WTC11 (cell line): Measurements from ENCODE around the gene HMMR. TPM values are rescaled to one million over a fixed set of nuclear protein-coding genes. Genes with fewer than 3 reads are reported as not detected.

Source experiments
- AFF4 ChIP-seq: sonication (generic); formaldehyde crosslinking; IDR thresholded peaks from 2 replicates; pipeline ENCODE4 v1.8.1; 2023; ENCODE audit warnings: mild to moderate bottlenecking, missing genetic modification reagents, borderline replicate concordance
- ATF6 ChIP-seq: sonication (generic); formaldehyde crosslinking; IDR thresholded peaks from 2 replicates; pipeline ENCODE4 v1.8.1; 2023; ENCODE audit warnings: mild to moderate bottlenecking, missing genetic modification reagents
- CDX4 ChIP-seq: fragments of 250-450 bp; sonication (Bioruptor Pico); IDR thresholded peaks from 2 replicates; pipeline ENCODE4 v1.9.0; 2021; ENCODE audit warnings: moderate library complexity, mild to moderate bottlenecking, inconsistent platforms, borderline replicate concordance
- E2F4 ChIP-seq: sonication (generic); formaldehyde crosslinking; IDR thresholded peaks from 2 replicates; pipeline ENCODE4 v1.8.1; 2022; ENCODE audit warnings: low read depth, mild to moderate bottlenecking, moderate library complexity, missing genetic modification reagents, borderline replicate concordance
- ELF4 ChIP-seq: sonication (generic); formaldehyde crosslinking; IDR thresholded peaks from 2 replicates; pipeline ENCODE4 v1.8.1; 2022; ENCODE audit warnings: low read depth, mild to moderate bottlenecking, moderate library complexity, missing genetic modification reagents
- EMX1 ChIP-seq: fragments of 250-450 bp; sonication (Bioruptor Pico); IDR thresholded peaks from 2 replicates; pipeline ENCODE4 v1.8.0; 2021; ENCODE audit warnings: mild to moderate bottlenecking
- FOXP1 ChIP-seq: sonication (generic); formaldehyde crosslinking; IDR thresholded peaks from 2 replicates; pipeline ENCODE4 v1.8.0; 2022; ENCODE audit warnings: missing genetic modification reagents, mild to moderate bottlenecking, moderate library complexity, borderline replicate concordance
- FOXP4 ChIP-seq: sonication (generic); formaldehyde crosslinking; IDR thresholded peaks from 2 replicates; pipeline ENCODE4 v1.8.0; 2022; ENCODE audit warnings: mild to moderate bottlenecking, missing genetic modification reagents
- GABPB1 ChIP-seq: sonication (generic); formaldehyde crosslinking; IDR thresholded peaks from 2 replicates; pipeline ENCODE4 v1.8.1; 2023; ENCODE audit warnings: mild to moderate bottlenecking, missing genetic modification reagents
- HMGXB4 ChIP-seq: sonication (generic); formaldehyde crosslinking; IDR thresholded peaks from 2 replicates; pipeline ENCODE4 v1.8.1; 2023; ENCODE audit warnings: mild to moderate bottlenecking, moderate library complexity, missing genetic modification reagents
- IRF2 ChIP-seq: sonication (generic); formaldehyde crosslinking; IDR thresholded peaks from 2 replicates; pipeline ENCODE4 v1.8.0; 2022; ENCODE audit warnings: low read depth, missing genetic modification reagents, borderline replicate concordance
- JUN ChIP-seq: sonication (generic); formaldehyde crosslinking; IDR thresholded peaks from 2 replicates; pipeline ENCODE4 v1.8.0; 2023; ENCODE audit warnings: mild to moderate bottlenecking, missing genetic modification reagents
- MXD4 ChIP-seq: fragments of 250-450 bp; sonication (Bioruptor Pico); IDR thresholded peaks from 2 replicates; pipeline ENCODE4 v1.8.0; 2021; ENCODE audit warnings: mild to moderate bottlenecking, moderate library complexity, borderline replicate concordance
- NFYB ChIP-seq: sonication (generic); formaldehyde crosslinking; conservative IDR thresholded peaks from 2 replicates; pipeline ENCODE4 v1.8.0; 2022; ENCODE audit warnings: low read depth, missing genetic modification reagents
- NR3C1 ChIP-seq: sonication (generic); formaldehyde crosslinking; conservative IDR thresholded peaks from 2 replicates; pipeline ENCODE4 v1.8.1; 2023; ENCODE audit warnings: low read depth, mild to moderate bottlenecking, missing genetic modification reagents
- ZBTB21 ChIP-seq: sonication (generic); formaldehyde crosslinking; IDR thresholded peaks from 2 replicates; pipeline ENCODE4 v1.8.1; 2023; ENCODE audit warnings: mild to moderate bottlenecking, missing genetic modification reagents, borderline replicate concordance
- ZMAT4 ChIP-seq: fragments of 250-450 bp; sonication (Bioruptor Pico); IDR thresholded peaks from 2 replicates; pipeline ENCODE4 v1.9.0; 2021; ENCODE audit warnings: mild to moderate bottlenecking
- ZNF232 ChIP-seq: sonication (generic); formaldehyde crosslinking; IDR thresholded peaks from 2 replicates; pipeline ENCODE4 v1.8.0; 2022; ENCODE audit warnings: mild to moderate bottlenecking, missing genetic modification reagents
- ZNF532 ChIP-seq: fragments of 250-450 bp; sonication (Bioruptor Pico); IDR thresholded peaks from 2 replicates; pipeline ENCODE4 v1.9.0; 2021; ENCODE audit warnings: mild to moderate bottlenecking, borderline replicate concordance
- ZSCAN18 ChIP-seq: fragments of 250-450 bp; sonication (Bioruptor Pico); IDR thresholded peaks from 2 replicates; pipeline ENCODE4 v2.1.2; 2022; ENCODE audit warnings: mild to moderate bottlenecking, moderate library complexity
- total RNA-seq: library from RNA; stranded (reverse); gene quantifications from 3 replicates; pipeline ENCODE4 v1.2.3, GENCODE V29; 2021

The HMMR gene
- total RNA-seq, 1 experiment from 2014 or later = 78.5 TPM

GRCh38 chr5:163460562-163461171 lies at the start of gene HMMR (continued):
- TF ChIP-seq ZNF532 (CRISPR knock-in tag) = 0 out of 2 replicates have a peak, but pooled peaks have one; percentile 24
- no peak for TF ChIP-seq IRF2
- no peak for TF ChIP-seq ZMAT4 (CRISPR knock-in tag)
- TF ChIP-seq ZBTB21 = 0 out of 2 replicates have a peak, but pooled peaks have one; percentile 27
- TF ChIP-seq NR3C1 = no peak
- no peak for TF ChIP-seq HMGXB4 (CRISPR knock-in tag)
- TF ChIP-seq NFYB (CRISPR knock-in tag) = no peak; the same call in none of the 2 replicates
- TF ChIP-seq EMX1 (CRISPR knock-in tag) = no peak
- no peak for TF ChIP-seq FOXP4 (CRISPR knock-in tag)
- no peak for TF ChIP-seq FOXP1 (CRISPR knock-in tag)
- TF ChIP-seq JUN (CRISPR knock-in tag) = no peak
- TF ChIP-seq CDX4 (CRISPR knock-in tag) = no peak
- TF ChIP-seq AFF4 (CRISPR knock-in tag) = no peak
- TF ChIP-seq MXD4 (CRISPR knock-in tag) = no peak
- TF ChIP-seq ELF4 = no peak
- TF ChIP-seq GABPB1 (CRISPR knock-in tag) = no peak
- TF ChIP-seq ZSCAN18 (CRISPR knock-in tag) = no peak
- TF ChIP-seq E2F4 (CRISPR knock-in tag) = 0 out of 2 replicates have a peak, but pooled peaks have one; percentile 19
- no peak for TF ChIP-seq ATF6 (CRISPR knock-in tag)
- TF ChIP-seq ZNF232 = no peak; the same call in 1 of the 2 replicates
